T-helper 17 cell (primary cell): ENCODE results near the gene TRMT2A. TPM values are rescaled to one million over a fixed set of nuclear protein-coding genes. Genes with fewer than 3 reads are reported as not detected.
A peak's percentile ranks its signal among the peaks of the same experiment; 100 is the strongest.

Source experiments
- ATAC-seq: fragments of 150-1000 bp; cut with Tn5 transposase; 2 replicates; pipeline ENCODE4 v1.10.0; 2021; ENCODE audit warnings: mild to moderate bottlenecking, moderate library complexity
- DNase-seq, 3 donors: peaks; one replicate each; pipeline versions ENCODE4 v3.0.0 to v3.0.0-alpha.2; 2020 to 2021
- H3K9me3 ChIP-seq: one replicate; pipeline ENCODE4 v1.7.0; 2013; ENCODE audit warnings: low read length, mild to moderate bottlenecking; ENCODE audit not compliant: control insufficient read depth, poor library complexity, severe bottlenecking
- H3K27ac Mint-ChIP-seq: one replicate; pipeline ENCODE4 v1.8.0; 2022; ENCODE audit warnings: mild to moderate bottlenecking, moderate library complexity, mixed read lengths
- H3K27me3 Mint-ChIP-seq: one replicate; pipeline ENCODE4 v1.8.0; 2022; ENCODE audit warnings: mixed read lengths
- H3K36me3 Mint-ChIP-seq: one replicate; pipeline ENCODE4 v1.8.0; 2022; ENCODE audit warnings: low read depth, mixed read lengths
- H3K4me1 Mint-ChIP-seq: one replicate; pipeline ENCODE4 v1.8.0; 2022; ENCODE audit warnings: mild to moderate bottlenecking, mixed read lengths
- H3K4me3 Mint-ChIP-seq: one replicate; pipeline ENCODE4 v1.8.0; 2022; ENCODE audit warnings: mild to moderate bottlenecking, moderate library complexity, mixed read lengths
- total RNA-seq, 4 donors: library from RNA in 2 of 4; stranded (reverse) in 2 of 4; gene quantifications; one replicate each; pipeline ENCODE4 v1.2.3 and lab custom pipeline; 2022 to 2026

Gene TRMT2A
- total RNA-seq, 2 donors from 2014 or later, result 77.1 to 85.5 TPM

DNA sequence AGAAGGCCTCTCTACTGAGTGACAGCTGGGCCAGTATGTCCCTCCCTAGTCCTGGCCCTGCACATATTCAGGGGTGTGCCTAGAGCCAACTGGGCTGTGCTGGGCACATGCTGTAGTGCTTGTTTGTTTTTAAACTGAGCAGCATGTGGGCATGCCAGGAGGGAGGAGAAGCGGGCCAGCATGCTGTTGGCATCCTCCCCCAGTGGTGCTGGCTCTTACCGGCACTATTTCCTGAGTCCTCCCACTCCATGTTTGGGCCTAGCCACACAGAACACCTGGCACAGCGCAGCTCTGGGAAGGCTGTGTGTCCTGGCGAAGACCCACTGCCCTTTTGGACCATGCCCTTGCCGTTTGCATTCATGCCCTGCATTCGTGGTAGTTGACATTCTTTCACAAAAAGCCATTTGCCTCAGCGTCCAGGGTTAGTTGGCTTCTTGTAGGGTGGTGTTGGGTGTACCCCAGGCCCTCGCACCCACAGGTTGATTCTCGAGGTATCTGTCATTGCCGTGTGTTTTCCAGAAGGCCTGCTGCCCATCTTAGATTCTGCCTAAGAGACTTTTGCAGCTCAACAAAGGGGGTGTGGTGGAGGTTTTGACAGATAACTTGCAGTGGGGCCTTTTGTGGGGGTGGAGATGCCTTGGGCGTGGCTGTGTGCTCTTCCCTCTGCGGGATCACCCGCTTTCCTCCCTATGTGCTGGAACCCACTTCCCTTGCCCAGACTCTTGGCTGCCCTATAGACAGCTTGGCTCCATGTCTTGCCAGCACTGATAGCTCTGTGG, 23.4 kb downstream of the TRMT2A start:
- H3K27ac Mint-ChIP-seq, result peak overlapping the region; percentile 61
- no peaks in the 10 kb centered on the region for H3K9me3 ChIP-seq
- H3K36me3 Mint-ChIP-seq, result peaks cover 16% of the 10 kb centered on the region
- peak overlapping the region; percentile 43 for H3K4me3 Mint-ChIP-seq
- peaks cover 19% of the 10 kb centered on the region for H3K4me1 Mint-ChIP-seq
- DNase-seq (no peak), ATAC-seq (no peak)
- H3K27me3 Mint-ChIP-seq, result no peaks in the 10 kb centered on the region

DNA sequence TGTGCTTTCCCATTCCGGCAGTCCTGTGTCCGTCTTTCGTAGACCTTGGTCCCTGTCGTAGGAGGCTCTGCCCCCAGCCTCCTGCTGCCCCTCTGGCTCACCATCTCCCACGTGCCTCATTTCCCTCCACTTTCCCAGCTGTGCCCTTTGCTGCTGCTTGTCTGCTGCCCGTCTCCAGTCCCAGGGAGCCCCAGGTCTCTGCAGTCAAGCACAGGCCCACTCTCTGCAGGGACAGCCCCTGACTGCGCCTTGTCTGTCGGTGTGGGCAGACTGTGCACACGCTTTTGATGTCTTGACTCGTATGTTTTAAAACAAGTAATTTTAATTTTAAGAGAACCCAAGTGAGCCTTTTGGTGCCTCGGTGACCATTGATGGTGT, 24.6 kb downstream of the TRMT2A start:
- Mint-ChIP-seq H3K4me3 (no peak overlapping the region), H3K36me3 (peaks cover 15% of the 10 kb centered on the region), H3K27ac (peak overlapping the region; percentile 61), H3K4me1 (peaks cover 18% of the 10 kb centered on the region), H3K27me3 (no peaks in the 10 kb centered on the region)
- no peak for ATAC-seq
- H3K9me3 ChIP-seq, result no peaks in the 10 kb centered on the region
- no peak for DNase-seq

GRCh38 chr22:20091690-20092476, 25.1 kb downstream of the TRMT2A start:
- H3K4me3 Mint-ChIP-seq, result no peak overlapping the region
- peaks cover 15% of the 10 kb centered on the region for H3K4me1 Mint-ChIP-seq
- DNase-seq (no peak), ATAC-seq (peak; percentile 60)
- peaks cover 16% of the 10 kb centered on the region for H3K36me3 Mint-ChIP-seq
- peak overlapping the region; percentile 61 for H3K27ac Mint-ChIP-seq
- H3K27me3 Mint-ChIP-seq, result no peaks in the 10 kb centered on the region
- H3K9me3 ChIP-seq, result no peaks in the 10 kb centered on the region

DNA sequence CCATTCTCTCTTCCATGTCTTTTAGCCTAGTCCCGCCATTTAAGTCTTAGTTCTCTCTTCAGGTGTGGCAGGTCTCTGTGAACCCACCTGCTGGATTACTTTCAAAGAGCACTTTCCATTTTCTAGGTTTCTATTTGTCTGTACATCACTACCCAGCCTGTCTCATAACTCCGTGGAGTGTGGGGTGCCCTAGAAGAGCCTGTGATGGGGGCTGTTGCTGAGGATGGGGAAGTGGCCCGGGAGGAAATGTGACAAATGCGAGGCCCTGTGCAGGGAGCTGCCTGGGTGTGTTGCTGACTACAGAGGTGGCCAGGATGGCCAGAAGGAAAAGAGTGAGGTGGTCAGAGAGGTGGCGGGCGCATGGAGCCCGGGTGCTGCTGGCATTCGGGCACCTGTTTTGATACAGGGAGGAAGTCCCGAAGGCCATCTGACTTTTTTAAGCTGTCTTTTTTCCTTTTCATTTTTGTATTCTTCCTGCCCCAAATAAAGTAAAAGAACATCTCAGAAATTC, 26.2 kb downstream of the TRMT2A start:
- H3K9me3 ChIP-seq, result no peaks in the 10 kb centered on the region
- Mint-ChIP-seq H3K4me3 (peak overlapping the region; percentile 33), H3K4me1 (peaks cover 21% of the 10 kb centered on the region), H3K27me3 (no peaks in the 10 kb centered on the region), H3K27ac (peak overlapping the region; percentile 51), H3K36me3 (peaks cover 19% of the 10 kb centered on the region)
- DNase-seq (no peak), ATAC-seq (no peak)

DNA sequence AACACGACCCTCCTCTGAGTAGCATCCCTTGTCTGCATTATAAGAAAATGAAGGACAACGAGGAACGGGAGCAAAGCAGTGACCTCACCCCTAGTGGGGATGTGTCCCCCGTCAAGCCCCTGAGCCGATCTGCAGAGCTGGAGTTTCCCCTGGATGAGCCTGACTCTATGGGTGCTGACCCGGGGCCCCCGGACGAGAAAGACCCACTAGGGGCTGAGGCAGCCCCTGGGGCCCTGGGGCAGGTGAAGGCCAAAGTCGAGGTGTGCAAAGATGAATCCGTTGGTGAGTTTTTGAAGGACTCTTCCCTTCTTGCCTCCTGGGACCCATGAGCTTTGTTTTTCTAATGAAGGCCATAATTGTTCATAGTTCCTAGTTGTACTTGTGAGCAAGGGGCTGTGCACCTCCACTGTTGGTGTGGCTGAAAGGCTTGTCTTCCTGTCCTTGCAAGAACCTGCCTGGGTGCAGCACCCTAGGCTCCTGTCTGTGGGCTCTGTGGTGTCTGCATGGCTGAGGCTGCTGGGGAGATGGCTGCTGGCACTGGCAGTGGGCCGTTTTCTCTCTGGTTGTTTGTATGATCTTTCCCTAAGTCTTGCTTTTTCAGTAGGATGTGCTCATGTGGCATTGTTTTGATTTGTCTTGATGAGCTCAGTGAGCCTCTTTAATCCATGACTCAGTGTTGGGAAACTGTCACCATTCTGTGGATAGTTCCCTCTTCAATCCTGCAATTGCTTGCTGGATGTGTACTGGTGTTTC, 26.9 kb downstream of the TRMT2A start:
- H3K4me3 Mint-ChIP-seq, result no peak overlapping the region
- no peak overlapping the region for H3K27ac Mint-ChIP-seq
- no peaks in the 10 kb centered on the region for H3K9me3 ChIP-seq
- no peak for DNase-seq
- H3K27me3 Mint-ChIP-seq, result no peaks in the 10 kb centered on the region
- peaks cover 20% of the 10 kb centered on the region for H3K4me1 Mint-ChIP-seq
- ATAC-seq, result no peak
- peaks cover 17% of the 10 kb centered on the region for H3K36me3 Mint-ChIP-seq

DNA sequence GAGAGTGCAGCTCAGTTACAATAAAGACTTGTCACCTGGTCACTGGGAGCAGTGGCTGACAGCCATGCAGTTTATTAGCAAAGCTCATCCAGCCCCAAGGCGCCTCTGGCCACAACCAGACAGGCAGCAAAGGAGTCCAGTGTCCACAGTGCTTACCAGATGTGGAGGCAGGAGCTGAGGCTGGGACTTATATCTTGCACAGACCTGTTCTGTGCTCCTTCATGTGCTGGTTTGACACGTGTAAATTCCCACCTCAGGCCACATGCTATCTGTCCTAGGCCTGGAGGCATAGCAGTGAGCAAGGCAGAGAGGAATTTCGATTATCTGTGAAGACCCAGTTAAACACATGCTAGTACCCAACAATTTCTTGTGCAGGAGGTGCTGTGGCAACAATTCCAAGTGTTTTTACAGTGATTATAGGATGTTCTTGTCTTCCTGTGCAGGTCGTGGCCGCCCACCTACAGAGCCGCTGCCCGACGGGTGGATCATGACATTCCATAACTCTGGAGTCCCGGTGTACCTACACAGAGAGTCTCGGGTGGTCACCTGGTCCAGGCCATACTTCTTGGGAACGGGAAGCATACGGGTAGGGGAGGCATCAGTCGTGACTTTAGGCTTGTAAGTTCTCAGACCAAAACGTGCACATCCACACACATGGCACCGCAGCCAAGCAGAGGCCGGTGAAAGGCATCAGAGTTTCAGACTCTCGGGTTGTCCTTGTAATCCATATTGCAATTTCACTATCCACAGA, 27.6 kb downstream of the TRMT2A start:
- ATAC-seq, result no peak
- peaks cover 24% of the 10 kb centered on the region for H3K4me1 Mint-ChIP-seq
- peaks cover 17% of the 10 kb centered on the region for H3K36me3 Mint-ChIP-seq
- H3K4me3 Mint-ChIP-seq, result no peak overlapping the region
- no peak overlapping the region for H3K27ac Mint-ChIP-seq
- H3K27me3 Mint-ChIP-seq, result no peaks in the 10 kb centered on the region
- H3K9me3 ChIP-seq, result no peaks in the 10 kb centered on the region
- no peak for DNase-seq

- ATAC-seq (no peak), DNase-seq (no peak)
- Mint-ChIP-seq H3K36me3 (peaks cover 15% of the 10 kb centered on the region), H3K27me3 (no peaks in the 10 kb centered on the region), H3K4me3 (no peak overlapping the region), H3K27ac (no peak overlapping the region), H3K4me1 (peaks cover 34% of the 10 kb centered on the region)
- no peaks in the 10 kb centered on the region for H3K9me3 ChIP-seq
Observed at GRCh38 chr22:20088263-20088648, 28.8 kb downstream of the TRMT2A start.

DNA sequence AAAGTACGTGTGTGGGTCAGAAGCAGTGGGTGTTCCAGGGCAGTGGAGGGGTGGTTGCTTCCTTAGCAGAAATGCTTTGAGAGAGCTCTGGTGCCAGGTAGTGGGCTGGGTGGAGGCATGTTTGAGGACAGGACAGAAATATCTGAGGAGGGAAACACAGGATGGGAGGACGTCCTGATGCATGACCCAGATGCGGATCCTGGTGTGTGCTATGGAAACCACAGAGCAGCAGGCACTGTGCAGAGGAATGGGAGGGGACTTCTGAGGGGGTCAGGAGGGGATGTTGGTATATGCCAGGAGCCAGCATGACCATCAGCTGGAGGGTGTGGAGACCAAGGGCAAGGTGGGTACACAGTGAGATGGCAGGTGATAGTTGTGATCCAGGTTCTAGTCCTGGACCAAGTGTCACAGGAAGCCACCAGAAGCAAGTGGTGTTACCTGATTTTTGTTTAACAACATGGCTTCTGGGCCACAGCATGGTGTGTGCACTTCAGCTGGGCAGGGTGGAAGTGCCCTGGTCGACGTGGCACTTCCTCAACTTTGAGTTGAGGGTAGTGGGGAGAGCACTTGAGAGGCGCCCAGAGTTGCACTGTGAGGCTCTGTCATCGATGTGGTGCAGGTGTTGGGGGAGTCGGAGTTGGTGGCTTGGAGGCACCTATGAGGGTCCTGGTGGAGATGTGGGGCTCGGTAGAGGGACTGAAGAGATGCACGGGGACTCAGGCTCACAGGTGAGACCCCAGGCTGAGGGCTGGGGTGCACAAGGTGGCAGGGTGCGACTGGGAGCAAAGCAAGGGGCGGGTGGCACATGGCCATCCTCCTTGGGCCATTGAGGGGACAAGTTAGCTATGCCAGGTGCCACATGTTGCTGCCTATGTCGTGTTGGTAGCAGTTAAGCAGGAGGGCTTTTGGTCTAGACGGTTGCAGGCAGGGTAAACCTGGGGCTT, 29.4 kb downstream of the TRMT2A start:
- H3K36me3 Mint-ChIP-seq, result peaks cover 15% of the 10 kb centered on the region
- no peak for DNase-seq
- no peak for ATAC-seq
- no peak overlapping the region for H3K27ac Mint-ChIP-seq
- H3K27me3 Mint-ChIP-seq, result no peaks in the 10 kb centered on the region
- peaks cover 40% of the 10 kb centered on the region for H3K4me1 Mint-ChIP-seq
- peak overlapping the region; percentile 47 for H3K4me3 Mint-ChIP-seq
- H3K9me3 ChIP-seq, result no peaks in the 10 kb centered on the region

DNA sequence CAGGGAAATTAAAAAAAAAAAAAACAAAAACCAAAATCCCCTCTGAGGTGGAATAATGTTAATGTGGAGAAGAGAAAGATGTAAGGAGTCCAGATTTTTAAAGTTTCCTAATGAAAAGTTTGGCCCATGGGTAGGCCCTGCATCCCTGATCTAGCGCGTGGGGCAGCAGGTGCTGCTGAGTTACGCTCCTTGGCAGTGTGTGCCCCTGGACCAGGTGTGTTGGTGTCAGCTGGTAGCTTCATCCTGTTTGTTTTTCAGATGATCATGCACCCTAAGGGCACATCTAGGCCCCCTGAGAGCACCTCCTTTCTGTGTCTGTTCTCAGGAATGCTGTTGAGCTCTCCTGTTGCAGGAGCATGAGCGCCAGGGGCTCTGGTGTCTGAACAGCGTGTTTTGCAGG, 30.3 kb downstream of the TRMT2A start:
- Mint-ChIP-seq H3K4me3 (peak overlapping the region; percentile 47), H3K27me3 (no peaks in the 10 kb centered on the region), H3K27ac (peak overlapping the region; percentile 34), H3K4me1 (peaks cover 39% of the 10 kb centered on the region), H3K36me3 (peaks cover 15% of the 10 kb centered on the region)
- no peak for ATAC-seq
- no peaks in the 10 kb centered on the region for H3K9me3 ChIP-seq
- DNase-seq, result no peak

- ATAC-seq, result no peak
- Mint-ChIP-seq H3K4me1 (peaks cover 43% of the 10 kb centered on the region), H3K27ac (peak overlapping the region; percentile 34), H3K36me3 (peaks cover 13% of the 10 kb centered on the region), H3K4me3 (no peak overlapping the region), H3K27me3 (no peaks in the 10 kb centered on the region)
- H3K9me3 ChIP-seq, result no peaks in the 10 kb centered on the region
- no peak for DNase-seq
Observed at GRCh38 chr22:20086101-20086599, 30.9 kb downstream of the TRMT2A start.

GRCh38 chr22:20085651-20086050, 31.4 kb downstream of the TRMT2A start:
- Mint-ChIP-seq H3K4me3 (no peak overlapping the region), H3K27me3 (no peaks in the 10 kb centered on the region), H3K36me3 (peaks cover 10% of the 10 kb centered on the region)

More at GRCh38 chr22:20085651-20086050, 31.4 kb downstream of the TRMT2A start:
- H3K9me3 ChIP-seq, result no peaks in the 10 kb centered on the region
- DNase-seq (no peak), ATAC-seq (no peak)
- peak overlapping the region; percentile 34 for H3K27ac Mint-ChIP-seq
- peaks cover 46% of the 10 kb centered on the region for H3K4me1 Mint-ChIP-seq
